Esophagus muscularis mucosa (tissue), 4 donors: ENCODE data around the gene PELI2.

Experiments used
- CTCF ChIP-seq, 3 experiments: fragments of 200-600 bp in 2 of 3; fragments of 450-650 bp in 1 of 3; sonication (generic) in 2 of 3; IDR thresholded peaks; one replicate each; pipeline ENCODE4 v1.5.1; 2017 to 2019; ENCODE audit warnings: antibody characterized with exemption in 3 of 3, mild to moderate bottlenecking in 2 of 3, moderate library complexity in 1 of 3
- EP300 ChIP-seq: sonication (generic); formaldehyde crosslinking; IDR thresholded peaks from one replicate; pipeline ENCODE4 v1.6.1; 2017; ENCODE audit warnings: antibody characterized with exemption
- POLR2A ChIP-seq: fragments of 450-650 bp; IDR thresholded peaks from one replicate; pipeline ENCODE4 v1.6.1; 2017; ENCODE audit warnings: antibody characterized with exemption, moderate library complexity, mild to moderate bottlenecking, low read depth
- POLR2AphosphoS5 ChIP-seq, 2 donors: sonication (generic); formaldehyde crosslinking; IDR thresholded peaks; one replicate each; pipeline ENCODE4 v1.6.1; 2017; ENCODE audit warnings: antibody characterized with exemption in 2 of 2

GRCh38 chr14:56119201-56119981, 1.2 kb downstream of the PELI2 start:
- TF ChIP-seq POLR2AphosphoS5 (IDR thresholded peaks at IDR 0.05): peak in 1 of 2 donors; percentile 29
- TF ChIP-seq CTCF (IDR thresholded peaks at IDR 0.05): no peak
- no peak for TF ChIP-seq POLR2A
- no peak for TF ChIP-seq EP300
